HG03469 (cell line): Measurements from ENCODE around the gene COMMD1.
"Not testable (repeated sequence)": the region's sequence is repeated elsewhere in the genome, so short reads cannot be mapped to it uniquely, and the experiment has no call there.

ENCODE experiments used
- ATAC-seq: cut with Tn5 transposase; IDR thresholded peaks from one replicate; pipeline ENCODE4 v1.9.1; 2021; ENCODE audit warnings: mild to moderate bottlenecking, moderate library complexity, moderate number of reproducible peaks; ENCODE audit not compliant: unreplicated experiment

The COMMD1 gene

GRCh38 chr2:61905372-61906185 is at the start of gene COMMD1:
TSS of gene COMMD1 (plus strand) at chr2:61905674. CDS start at chr2:61905679, 5 bp downstream.
- ATAC-seq: peak; percentile 96

GRCh38 chr2:61857224-61857623 is 48.2 kb upstream of the COMMD1 start:
- no peak for ATAC-seq

GRCh38 chr2:61862085-61862484 is 43.4 kb upstream of the COMMD1 start:
- no peak for ATAC-seq

- ATAC-seq: not testable (repeated sequence)
Measured at GRCh38 chr2:61866482-61867089, 38.9 kb upstream of the COMMD1 start.

- no peak for ATAC-seq
Measured at GRCh38 chr2:61876400-61876799, 29.1 kb upstream of the COMMD1 start.

GRCh38 chr2:61877571-61878245 is 27.8 kb upstream of the COMMD1 start:
- ATAC-seq: no peak

- ATAC-seq: no peak
Measured at GRCh38 chr2:61878761-61879160, 26.7 kb upstream of the COMMD1 start.

- not testable (repeated sequence) for ATAC-seq
Measured at GRCh38 chr2:61879351-61879750, 26.1 kb upstream of the COMMD1 start.

- no peak for ATAC-seq
Measured at GRCh38 chr2:61882850-61883249, 22.6 kb upstream of the COMMD1 start.

- ATAC-seq: no peak
Measured at GRCh38 chr2:61885896-61886603, 19.4 kb upstream of the COMMD1 start.

GRCh38 chr2:61887717-61888266 is 17.7 kb upstream of the COMMD1 start:
- ATAC-seq: no peak

GRCh38 chr2:61888267-61889055 is 17.0 kb upstream of the COMMD1 start, which contains the start of gene CCT4:
TSS of gene CCT4 (minus strand) at chr2:61888656. CDS start at chr2:61888507, 149 bp downstream.
- ATAC-seq: peak; percentile 73

GRCh38 chr2:61898810-61899209 is 6.7 kb upstream of the COMMD1 start:
- ATAC-seq: no peak

GRCh38 chr2:61900281-61900680 is 5.2 kb upstream of the COMMD1 start:
- ATAC-seq: no peak

GRCh38 chr2:61906186-61906470 is 654 bp downstream of the COMMD1 start:
- no peak for ATAC-seq

- ATAC-seq: no peak
Measured at GRCh38 chr2:61909116-61909515, 3.6 kb downstream of the COMMD1 start.

- ATAC-seq: no peak
Measured at GRCh38 chr2:61910603-61911002, 5.1 kb downstream of the COMMD1 start.

- no peak for ATAC-seq
Measured at GRCh38 chr2:61911510-61911909, 6.0 kb downstream of the COMMD1 start.

GRCh38 chr2:61914794-61915193 is 9.3 kb downstream of the COMMD1 start:
- not testable (repeated sequence) for ATAC-seq

- ATAC-seq: no peak
Measured at GRCh38 chr2:61920548-61920947, 15.1 kb downstream of the COMMD1 start.
